Activated CD4-positive, alpha-beta T cell treated with anti-CD3 and anti-CD28 coated beads, Interleukin-2, amount 50 U/mL, for 4 hours (primary cell): ENCODE data around the gene STARD6.
"Not testable (repeated sequence)": the region's sequence is repeated elsewhere in the genome, so short reads cannot be mapped to it uniquely, and the experiment has no call there.

Experiments used
- DNase-seq, 2 experiments: peaks; one replicate each; pipeline ENCODE4 v3.0.0-alpha.2; 2020

STARD6 gene, protein sequence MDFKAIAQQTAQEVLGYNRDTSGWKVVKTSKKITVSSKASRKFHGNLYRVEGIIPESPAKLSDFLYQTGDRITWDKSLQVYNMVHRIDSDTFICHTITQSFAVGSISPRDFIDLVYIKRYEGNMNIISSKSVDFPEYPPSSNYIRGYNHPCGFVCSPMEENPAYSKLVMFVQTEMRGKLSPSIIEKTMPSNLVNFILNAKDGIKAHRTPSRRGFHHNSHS

DNA sequence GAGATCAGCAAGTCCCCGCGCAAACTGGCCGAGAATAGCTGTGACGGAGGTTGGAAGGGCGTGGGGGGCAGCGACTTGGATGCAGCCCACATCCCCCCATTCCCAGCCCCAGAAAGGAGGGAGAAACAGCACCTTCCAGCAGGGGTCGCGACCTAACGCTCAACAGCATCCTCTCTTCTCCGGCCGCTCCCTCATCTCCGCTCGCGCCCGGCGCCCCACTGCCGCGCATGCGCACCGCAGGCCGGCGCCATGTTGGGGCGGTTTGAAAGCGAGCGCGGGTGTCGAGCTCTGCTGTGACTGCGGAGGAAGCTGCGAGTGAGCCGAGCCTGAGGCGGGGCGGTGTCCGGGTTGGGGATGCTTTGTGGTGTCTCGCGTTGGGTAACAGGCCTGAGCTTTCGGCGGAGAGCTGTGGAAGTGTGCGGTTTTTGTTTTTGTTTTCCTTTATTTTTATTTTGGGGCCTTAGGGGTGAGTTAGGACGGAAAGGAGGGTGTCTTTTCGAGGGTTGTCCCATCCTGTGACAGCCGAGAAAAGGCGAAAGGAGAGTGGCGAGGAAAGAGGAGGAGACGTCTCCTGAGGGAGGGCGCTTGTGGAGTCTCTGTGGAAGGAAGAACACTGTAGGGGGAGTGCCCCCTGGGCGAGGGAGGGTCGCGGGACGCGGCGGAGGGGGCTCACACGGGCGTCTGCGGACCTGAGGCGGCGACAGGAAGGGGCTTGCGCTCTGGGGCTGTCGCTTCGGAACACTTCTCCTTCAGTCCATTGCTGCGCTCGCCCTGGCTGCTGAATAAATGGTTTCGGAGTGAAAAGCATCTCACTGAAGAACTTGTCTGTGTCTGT, at the start of gene STARD6, which contains the start of gene C18orf54:
Gene STARD6, minus strand, starts transcription at position 199 of the 835 bp plus-strand sequence. CDS start 3,285 bp downstream, outside the sequence.
Gene C18orf54, plus strand, starts transcription at position 247 of the 835 bp plus-strand sequence. CDS start 2,667 bp downstream, outside the sequence.
- peak; percentile 81 to 84 for DNase-seq

DNA sequence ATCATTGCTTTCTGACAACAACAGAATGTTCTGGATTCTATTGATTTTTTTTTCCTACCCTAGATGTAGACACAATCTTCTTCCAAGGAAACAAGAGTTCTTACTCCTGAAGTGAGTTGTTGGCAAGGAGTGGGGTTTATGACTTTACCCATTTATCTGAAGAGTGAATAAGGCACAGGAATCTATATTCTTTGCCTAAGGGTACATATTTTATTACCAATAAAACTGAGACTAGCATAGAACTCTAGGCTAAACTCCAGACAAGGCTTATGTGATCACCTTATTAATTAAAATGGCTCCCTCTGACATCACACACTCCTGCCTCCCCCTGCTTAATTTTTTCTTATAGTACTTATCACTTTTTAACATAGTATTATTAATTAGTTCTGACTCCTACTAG, 47.6 kb upstream of the STARD6 start:
- no peak for DNase-seq

DNA sequence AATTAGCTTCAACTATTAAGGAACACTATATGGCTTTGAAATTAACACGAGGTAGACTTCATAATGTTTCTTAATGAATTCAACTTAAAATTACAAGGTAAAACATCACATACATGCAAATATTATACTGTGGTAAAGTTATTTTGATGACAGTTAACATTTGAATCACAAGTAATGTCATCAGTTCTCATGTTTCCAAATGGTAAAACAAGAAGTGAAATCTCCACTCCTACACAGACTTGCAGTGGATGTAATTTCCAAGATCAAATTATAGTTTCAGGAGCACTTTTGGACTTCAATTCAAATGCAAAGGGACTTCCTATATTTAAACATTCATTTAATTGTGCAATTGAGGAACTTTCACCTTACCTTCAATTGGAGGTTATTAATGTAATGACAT, 39.1 kb upstream of the STARD6 start:
- DNase-seq, result no peak

DNA sequence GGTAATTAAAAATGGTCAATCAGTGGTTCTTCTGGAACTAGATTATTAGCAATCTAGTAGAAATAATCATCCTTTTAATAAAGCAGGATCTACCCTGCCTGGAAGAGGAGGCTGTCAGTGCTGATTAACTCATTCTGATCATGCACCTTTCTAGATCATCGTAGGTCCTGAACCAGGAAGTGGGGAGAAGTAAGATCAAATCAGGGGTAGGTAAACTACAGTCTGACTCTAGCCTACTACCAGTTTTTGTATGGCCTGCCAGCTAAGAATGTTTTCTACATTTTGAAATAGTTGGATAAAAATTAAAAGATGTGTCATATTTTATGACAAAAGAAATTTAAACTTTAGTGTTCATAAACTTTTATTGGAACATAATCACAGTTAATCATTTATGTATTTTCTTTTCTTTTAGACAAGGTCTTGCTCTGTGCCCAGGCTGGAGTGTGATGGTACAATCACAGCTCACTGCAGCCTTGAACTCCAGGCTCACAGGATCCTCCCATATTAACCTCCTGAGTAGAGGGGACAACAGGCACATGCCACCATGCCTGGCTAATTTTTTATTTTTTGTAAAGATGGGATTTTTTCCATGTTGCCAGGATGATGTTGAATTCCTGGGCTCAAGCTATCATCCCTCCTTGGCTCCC, 36.1 kb upstream of the STARD6 start:
- DNase-seq, result no peak

DNA sequence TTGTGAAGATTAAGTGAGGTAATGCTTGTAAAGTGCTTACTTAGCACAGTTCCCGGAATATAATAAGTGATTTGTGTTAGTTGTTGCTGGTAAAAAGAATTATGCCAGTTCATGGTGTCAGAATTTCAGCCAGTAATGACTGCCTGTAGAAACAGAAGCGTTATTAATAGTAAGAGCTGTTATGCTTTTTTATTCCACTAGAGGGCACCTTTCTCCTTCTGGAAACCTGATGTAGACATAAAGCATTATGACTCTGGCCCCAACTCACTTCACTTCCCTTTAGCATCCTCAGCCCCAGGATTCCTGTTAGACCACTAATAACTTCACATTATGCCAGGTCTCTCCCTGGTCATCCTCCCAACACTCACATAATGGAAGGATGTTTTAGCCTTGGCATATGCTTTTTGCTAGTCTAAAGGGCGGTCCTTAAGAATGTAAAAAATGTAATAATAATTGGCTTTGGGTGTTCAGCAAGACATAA, 34.9 kb upstream of the STARD6 start:
- DNase-seq, result no peak

DNA sequence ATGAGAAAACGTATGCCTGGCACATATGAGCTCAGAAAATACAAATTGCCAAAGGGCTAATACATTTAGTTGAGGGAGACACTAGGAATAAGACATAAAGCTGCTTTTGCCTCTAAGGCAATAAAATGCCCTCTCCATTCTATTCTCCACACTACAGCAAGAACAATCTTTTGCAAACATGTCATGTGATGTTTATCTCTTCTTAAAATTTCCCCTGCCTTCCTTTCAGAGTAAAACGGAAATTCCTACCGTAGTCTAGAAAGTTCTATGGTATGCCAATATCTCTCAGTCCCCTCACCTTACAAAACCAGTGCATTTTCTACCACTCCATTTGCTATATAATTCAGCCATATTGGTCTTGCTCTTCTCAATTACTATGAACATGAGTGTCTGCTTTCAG, 33.2 kb upstream of the STARD6 start:
- no peak for DNase-seq

DNA sequence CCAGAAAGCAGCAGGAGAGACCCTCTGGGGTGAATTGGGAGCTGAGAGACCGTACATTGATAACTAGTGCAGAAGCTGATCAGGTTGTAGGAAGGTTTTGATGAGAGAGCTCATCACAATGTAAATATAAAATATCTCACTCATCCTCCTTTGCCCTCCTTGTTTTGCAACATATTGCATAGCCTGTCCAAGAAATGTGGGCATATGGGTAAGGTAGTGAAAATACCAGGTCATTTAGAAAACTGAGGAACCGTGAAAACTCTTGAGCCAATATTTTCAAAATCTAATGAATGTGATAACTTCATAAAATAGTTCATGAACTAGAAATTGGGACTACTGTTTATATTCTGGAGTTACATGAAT, 31.5 kb upstream of the STARD6 start:
- DNase-seq, result no peak

DNA sequence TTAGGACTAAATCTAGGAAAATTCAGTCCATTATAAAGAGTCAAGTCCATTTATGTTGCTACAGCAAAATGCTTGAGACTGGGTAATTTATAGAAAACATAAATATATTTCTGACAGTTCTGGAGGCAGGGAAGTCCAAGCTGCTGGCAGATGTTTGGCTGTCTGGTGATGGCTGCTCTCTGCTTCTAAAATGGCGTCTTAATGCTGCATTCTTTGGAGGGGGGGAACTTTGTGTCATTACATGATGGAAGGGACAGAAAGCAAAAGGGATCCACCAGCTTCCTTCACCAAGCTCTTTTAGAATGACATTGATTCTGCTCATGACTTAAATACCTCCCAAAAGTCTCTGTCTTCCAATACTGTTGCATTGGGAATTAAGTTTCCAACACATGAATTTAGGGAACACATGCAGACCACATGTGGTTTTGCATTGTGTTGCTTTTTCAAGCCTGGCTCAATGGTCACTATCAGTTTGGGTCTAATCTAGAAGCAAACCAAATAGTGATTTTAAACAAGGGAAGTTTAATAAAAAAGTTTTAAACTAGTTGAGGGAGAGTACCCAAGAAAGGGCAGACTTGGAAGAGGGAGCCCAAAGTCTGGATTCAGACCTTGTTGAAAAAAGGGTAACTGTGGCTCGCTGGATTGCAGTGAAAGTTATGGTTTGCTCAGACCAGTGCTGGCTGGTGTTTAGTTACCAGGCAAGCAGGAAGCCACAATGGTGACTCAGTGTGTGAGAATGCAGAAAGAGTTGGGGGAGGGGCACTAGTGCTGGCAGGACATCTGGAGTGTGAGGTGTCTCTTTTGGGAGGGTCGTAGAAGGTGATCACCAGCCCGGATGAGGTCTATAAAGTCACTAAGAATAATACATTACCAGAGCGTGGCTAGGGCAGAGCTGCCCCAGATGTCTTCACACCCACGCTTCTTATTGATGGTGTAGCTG, 30.8 kb upstream of the STARD6 start:
- no peak for DNase-seq

DNA sequence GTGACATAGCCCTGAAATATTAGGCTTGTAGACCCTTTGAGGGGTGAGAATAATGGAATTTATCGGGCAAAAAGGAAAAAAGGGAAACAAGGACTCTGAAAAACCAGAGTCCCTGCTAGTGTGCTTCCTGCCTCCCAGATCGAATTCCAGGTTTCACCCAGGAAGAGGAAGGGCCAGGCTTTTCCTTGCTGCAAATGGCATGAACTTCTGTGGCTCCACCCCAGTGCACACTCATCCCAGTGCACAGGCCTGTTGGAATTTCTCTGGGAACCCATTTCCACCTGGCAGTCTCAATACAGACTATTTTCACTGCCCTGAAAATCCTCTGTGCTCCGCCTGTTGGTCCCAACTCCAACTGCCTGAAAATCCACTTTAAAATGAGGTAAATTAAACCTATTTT, 30.0 kb upstream of the STARD6 start:
- DNase-seq, result no peak

DNA sequence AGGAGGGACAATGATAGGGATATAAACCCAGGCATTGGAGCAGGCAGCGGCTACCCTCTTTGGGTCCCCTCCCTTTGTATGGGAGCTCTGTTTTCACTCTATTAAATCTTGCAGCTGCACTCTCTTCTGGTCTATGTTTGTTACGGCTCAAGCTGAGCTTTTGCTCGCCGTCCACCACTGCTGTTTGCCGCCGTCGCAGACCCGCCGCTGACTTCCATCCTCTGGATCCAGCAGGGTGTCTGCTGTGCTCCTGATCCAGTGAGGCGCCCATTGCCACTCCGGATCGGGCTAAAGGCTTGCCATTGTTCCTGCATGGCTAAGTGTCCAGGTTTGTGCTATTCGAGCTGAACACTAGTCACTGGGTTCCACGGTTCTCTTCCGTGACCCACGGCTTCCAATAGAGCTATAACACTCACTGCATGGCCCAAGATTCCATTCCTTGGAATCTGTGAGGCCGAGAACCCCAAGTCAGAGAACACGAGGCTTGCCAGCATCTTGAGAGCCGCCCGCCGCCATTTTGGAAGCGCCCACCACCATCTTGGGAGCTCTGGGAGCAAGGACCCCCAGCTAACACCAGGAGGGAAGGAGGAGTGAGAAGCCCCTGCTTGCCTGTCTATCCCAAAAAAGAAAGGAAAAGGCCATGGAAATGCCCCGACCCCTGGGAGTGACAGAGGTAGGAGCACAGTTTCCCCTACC, 29.3 kb upstream of the STARD6 start:
- not testable (repeated sequence) for DNase-seq

DNA sequence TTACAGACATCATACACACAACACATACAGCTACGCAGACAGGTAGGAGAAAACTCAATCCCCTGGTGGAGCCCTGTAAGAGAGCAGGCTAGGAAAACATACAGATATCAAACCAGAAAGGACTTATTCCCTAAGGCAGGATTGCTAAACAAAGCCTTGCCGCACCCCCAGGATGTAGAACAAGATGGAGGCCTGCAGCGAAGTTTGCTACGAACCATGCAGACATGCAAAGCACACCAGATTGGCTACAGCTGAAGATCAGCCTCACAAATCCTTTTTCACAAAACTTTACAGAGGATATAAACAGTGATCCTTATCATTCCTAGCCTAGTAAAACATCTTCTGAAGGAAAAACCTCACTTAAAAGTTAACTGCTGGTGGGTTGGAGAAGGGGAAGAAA, 28.4 kb upstream of the STARD6 start:
- DNase-seq, result no peak

DNA sequence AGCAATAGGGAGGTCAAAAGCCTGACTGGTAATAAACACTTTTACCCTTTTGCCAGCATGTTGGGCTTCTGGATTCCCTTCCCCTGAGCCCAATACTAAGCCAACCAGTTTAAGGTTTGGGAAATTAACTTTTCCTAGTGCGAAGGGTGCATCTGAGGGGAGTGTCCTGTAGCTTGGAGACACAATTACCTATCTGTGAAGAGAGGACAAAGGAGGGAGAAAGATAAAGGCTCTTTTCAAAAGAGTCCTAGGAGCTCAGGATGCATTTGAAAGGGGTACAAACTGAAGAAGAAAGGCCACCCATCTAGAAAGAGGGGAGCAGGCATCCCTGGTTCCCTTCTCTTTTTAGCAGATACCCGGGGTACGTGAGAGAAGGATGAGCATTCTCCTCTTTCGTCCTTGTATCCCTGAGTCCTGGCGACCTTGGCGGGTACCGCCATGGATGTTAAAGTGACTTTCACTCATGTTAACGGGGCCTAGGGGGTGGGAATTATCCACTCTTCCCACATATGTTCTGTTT, 25.1 kb upstream of the STARD6 start:
- DNase-seq, result no peak

DNA sequence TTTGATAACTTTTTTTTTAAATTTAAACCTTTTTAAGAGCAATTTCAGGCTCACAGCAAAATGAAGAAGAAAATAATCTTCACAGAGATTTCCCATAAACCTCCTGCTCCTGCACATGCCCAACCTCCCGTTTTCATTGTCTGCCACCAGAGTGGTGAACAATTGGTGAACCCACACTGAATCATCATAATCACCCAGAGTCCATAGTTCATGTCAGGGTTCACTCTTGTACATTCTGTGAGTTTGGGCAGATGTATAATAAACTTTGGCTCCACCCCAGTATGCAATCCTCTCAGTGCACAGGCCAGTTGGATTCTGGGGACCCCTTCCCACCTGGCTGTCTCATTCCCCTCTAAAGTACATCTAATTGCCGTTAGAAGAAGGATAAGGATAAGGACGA, 24.4 kb upstream of the STARD6 start:
- DNase-seq, result no peak

DNA sequence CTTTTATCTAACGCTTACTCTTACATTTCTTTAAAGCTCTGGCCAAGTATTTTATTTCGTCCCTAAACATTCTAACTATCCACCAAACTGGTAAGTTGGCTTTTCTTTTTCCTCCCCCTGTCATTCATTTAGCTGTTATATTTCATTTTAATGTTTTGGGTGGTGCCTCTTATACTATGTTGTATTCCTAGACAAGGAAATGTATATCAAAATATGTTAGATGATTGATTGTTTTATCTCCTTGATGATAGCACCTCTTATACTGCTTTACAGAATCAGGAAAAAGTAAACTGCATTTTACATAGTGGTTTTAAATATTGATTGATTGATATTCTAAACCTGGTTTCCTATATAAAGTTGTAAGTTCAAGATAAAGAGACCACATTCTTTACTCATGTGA, 24.0 kb upstream of the STARD6 start:
- DNase-seq, result no peak

DNA sequence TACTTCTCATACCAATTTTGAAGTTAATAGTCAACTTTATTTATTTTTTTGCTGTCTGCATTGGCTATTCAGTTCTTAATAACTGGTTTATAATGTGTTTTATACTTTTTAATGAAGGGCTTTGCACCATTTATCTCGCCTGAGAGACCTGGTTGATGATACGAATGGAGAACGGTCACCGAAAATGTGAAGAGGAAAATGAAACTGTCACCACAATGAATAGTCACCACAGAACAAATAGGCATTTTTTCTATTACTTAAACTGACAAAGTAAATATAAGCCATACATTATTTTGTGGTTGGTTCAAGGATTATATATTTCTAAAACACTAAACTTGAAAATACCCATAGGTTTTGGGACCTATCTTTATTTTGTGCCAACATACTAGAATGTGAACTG, 20.4 kb upstream of the STARD6 start:
- DNase-seq, result no peak

DNA sequence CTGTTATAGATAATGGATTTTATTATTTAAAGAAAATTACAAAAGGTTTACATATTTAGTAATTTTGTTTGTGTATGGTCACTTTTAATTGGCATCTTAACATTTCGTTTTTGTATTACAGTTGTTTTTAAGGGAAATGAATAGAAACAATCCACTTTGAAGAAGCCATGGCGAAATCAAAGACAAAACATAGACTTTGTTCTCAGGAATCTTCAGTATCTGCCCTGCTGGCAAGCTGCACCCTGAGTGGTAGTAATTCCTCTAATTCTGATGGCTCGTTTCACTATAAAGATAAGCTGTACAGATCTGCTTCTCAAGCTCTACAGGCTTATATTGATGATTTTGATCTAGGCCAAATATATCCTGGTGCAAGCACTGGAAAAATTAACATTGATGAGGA, 2.7 kb upstream of the STARD6 start:
- DNase-seq, result no peak

DNA sequence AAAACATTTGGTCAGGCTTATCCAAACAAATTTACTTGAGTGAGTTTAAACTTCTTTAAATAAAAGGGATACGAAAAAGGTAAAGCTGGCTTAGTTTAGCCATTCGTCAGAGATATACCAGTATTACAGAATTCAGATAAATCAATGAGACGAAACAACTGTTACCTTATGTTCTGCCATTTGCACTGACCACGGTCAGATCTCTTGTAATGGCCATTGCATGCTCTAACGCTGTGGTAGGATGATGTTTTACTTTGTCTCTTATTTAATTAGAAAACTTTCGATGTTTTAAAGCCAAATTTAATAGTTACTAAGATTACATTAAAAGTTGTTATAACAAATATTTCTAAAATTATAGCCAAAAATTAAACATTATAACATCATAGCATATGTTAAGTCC, 1.6 kb upstream of the STARD6 start:
- no peak for DNase-seq

DNA sequence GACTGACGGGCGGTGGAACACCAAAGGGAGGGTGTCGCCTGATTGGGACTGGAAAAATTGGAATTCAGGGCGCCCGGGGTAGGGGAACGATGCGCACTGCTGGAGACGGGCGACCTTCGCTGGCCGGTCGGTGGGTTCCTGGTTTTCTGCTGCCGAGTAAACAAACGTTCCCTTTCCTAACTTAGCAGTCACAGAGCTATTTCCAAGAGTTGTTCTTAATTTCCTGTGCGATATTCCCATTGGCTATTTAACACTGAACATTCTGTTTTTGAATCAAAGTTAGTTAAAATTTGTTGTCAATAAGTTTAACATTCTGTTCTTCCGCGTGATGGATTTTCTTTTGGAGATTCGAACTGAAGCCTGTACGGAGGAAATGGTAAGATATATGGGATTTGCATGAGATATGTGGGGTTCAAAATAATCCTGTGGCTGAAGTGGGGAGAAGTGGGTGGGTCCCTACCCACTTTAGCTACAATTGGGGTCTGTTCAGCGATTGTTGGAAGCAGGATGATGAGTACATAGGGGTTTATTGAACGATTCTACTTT, 910 bp upstream of the STARD6 start:
- no peak for DNase-seq

DNA sequence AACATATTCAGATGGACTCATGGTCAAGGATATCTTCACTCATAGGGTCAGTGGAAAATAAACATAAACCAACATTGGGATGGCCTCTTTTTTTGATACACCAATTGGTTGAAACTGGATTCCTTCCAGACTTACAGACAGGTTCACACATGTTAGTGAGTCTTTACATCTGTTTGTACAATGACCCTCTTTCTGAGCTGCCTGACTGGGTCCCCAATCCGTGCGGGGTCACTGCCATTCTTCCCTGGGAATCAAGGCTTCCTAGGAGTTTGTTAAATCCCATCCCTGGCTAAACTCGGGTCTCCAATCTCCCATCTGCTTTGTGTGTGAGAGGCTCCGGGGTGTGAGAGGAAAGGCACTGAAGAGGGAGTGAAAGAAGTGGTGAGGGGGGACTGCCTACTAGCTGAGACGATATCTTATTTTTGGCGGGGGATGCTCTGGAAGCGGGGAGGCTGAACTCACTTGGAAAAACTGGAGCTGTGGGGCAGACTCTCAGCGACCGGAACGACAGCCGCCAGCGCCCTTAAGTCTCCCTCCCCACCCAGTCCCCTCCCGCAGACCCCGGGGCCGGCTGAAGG, 487 bp downstream of the STARD6 start:
- no peak for DNase-seq

DNA sequence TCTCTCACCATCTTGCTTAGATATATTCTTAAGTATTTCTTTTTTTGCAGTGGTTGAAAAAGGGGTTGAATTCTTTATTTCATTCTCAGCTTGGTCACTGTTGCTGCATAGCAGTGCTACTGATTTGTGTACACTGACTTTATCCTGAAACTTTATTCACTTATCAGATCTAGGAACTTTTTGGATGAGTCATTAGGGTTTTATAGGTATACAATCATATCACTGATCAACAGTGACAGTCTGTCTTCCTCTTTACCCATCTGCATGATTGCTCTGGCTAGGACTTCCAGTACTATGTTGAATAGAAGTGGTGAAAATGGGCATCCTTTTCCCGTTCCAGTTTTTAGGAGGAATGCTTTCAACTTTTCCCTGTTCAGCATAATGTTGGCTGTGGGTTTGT, 6.5 kb downstream of the STARD6 start:
- no peak for DNase-seq

DNA sequence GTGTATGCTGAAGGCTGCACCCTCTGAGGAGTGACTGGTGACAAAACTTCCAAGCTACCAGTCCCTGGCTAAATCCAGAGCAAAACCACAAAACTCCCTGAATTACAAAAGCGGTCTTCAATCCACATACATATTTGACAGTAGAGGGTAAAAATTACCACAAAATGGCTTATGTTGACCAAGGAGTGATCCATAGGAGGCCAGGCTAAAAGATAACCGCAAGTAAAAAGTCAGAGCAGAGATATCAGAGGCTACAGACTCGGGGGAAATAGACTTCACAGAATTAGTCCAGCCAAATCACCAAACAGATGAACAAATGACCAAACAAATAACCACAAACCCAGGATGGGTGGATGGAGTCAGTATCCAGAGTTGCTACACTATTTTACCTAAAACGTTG, 19.4 kb downstream of the STARD6 start:
- no peak for DNase-seq
